ENCODE measurements around the gene JPH2. TPM values are rescaled to one million over a fixed set of nuclear protein-coding genes. Genes with fewer than 3 reads are reported as not detected.

The JPH2 gene
- total RNA-seq, 4 donors from 2014 or later = 173 to 442 (median 242) TPM

DNA sequence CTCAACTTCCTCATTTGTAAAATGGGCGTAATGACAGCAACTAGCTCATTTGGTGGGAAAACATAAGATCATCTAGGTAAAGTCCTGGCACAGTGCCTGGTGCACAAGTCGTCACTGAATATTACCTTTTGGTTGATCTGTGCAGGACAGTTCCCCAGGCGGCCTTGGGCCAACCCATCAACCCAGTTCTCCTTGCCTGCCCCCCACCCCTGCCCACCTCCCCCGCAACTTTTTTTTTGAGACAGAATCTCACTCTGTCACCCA lies 99.2 kb downstream of the JPH2 start:
- peaks cover 0 to 44% (median 0%) of the 10 kb centered on the region in 3 donors for H3K4me1 ChIP-seq
- no peak overlapping the region for H3K4me3 ChIP-seq
- no peaks in the 10 kb centered on the region for H3K27me3 ChIP-seq
- TF ChIP-seq EP300 (IDR thresholded peaks at IDR 0.05) (no peak), CTCF (IDR thresholded peaks at IDR 0.05) (no peak), POLR2A (IDR thresholded peaks at IDR 0.05) (no peak), POLR2AphosphoS5 (IDR thresholded peaks at IDR 0.05) (no peak)
- WGBS, 2 donors (ENCODE audit: low coverage in 1 of 2) = 0% methylated on average over 1 of the region's 4 CpGs; no CpG with 5 or more reads in 1 of the 2 donors
- peak overlapping the region in 2 of 4 donors; percentile 51 to 53 for H3K27ac ChIP-seq
- H3K36me3 ChIP-seq = no peaks in the 10 kb centered on the region
- no peaks in the 10 kb centered on the region for H3K9me3 ChIP-seq
- ATAC-seq = no peak

DNA sequence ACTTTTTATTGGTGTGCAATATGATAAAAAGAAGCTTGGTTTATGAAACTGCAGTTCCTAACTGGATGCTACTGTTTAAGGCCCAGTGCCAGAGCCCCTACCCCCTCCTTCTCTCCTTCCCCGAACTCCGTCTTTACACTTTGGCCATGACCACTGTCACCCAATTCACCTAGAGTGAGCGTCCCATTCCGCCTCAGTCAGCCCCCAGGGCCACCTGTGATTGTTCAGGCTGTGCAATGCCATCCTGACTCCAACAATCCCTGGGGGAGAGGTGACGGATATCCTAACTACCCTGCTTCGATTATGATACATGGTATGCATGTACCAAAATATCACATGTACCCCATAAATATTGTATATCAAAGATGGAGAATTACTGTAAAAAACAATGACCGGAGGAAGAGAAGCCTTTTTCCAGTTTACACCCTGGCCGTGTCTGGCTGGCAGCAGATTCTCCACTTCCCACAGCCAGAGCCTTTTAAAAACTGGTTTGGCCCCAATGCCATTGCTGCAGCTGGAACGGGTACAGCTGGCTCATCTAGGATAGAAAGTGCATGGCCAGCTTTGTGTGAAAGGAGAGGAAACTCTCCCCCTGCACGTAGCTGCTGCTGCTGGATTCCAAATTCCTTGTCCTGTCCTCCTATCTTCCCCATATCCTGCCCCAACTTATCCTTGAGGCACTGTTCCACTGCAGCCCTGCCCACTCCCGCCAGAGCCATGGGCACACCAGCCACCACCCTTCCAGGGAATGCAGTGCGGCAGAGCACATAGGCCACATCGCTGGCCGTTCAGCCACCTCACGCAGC lies 99.7 kb downstream of the JPH2 start:
- Histone ChIP-seq H3K36me3 (no peaks in the 10 kb centered on the region), H3K27ac (peak overlapping the region in 3 of 4 donors; percentile 2 to 53 (median 51)), H3K9me3 (no peaks in the 10 kb centered on the region), H3K27me3 (no peaks in the 10 kb centered on the region), H3K4me1 (peaks cover 0 to 43% (median 0%) of the 10 kb centered on the region in 3 donors), H3K4me3 (no peak overlapping the region)
- TF ChIP-seq CTCF (IDR thresholded peaks at IDR 0.05) (no peak), POLR2AphosphoS5 (IDR thresholded peaks at IDR 0.05) (no peak), EP300 (IDR thresholded peaks at IDR 0.05) (no peak), POLR2A (IDR thresholded peaks at IDR 0.05) (no peak)
- ATAC-seq = peak; percentile 46
- 70 to 75% methylated on average over 4 to 13 of the region's 15 CpGs for WGBS, 2 donors (ENCODE audit: low coverage in 1 of 2)

- Histone ChIP-seq H3K36me3 (no peaks in the 10 kb centered on the region), H3K27me3 (no peaks in the 10 kb centered on the region), H3K4me3 (no peak overlapping the region), H3K27ac (no peak overlapping the region), H3K9me3 (no peaks in the 10 kb centered on the region), H3K4me1 (peaks cover 0 to 47% (median 0%) of the 10 kb centered on the region in 3 donors)
- WGBS, 2 donors (ENCODE audit: low coverage in 1 of 2) = 81 to 90% methylated on average over 7 to 8 of the region's 17 CpGs
- no peak for TF ChIP-seq EP300 (IDR thresholded peaks at IDR 0.05)
- TF ChIP-seq POLR2A (IDR thresholded peaks at IDR 0.05) = no peak
- TF ChIP-seq CTCF (IDR thresholded peaks at IDR 0.05) = no peak
- no peak for TF ChIP-seq POLR2AphosphoS5 (IDR thresholded peaks at IDR 0.05)
- ATAC-seq = no peak
These were observed 101.2 kb downstream of the JPH2 start for GRCh38 chr20:44085616-44086434.

DNA sequence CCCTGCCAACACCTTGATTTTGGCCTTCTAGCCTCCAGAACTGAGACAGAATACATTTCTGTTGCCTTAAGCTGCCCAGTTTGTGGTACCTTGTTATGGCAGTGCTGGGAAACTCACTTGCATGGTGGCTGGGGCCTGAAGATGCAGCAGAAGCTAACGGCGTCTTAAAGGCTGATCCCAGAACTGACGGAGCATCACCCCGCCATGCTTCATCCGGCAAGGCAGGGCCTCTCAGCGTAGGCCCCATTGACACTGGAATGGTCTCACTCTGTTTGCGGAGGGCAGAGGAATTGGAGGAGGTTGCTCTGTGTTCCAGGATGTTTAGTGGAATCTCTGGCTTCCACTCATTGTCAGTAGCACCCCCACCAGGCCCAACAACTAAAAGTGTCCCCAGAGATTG lies 102.1 kb downstream of the JPH2 start:
- no peak overlapping the region for H3K27ac ChIP-seq
- WGBS, 2 donors (ENCODE audit: low coverage in 1 of 2) = no CpG with 5 or more reads among the region's 7 CpGs
- peaks cover 0 to 51% (median 3%) of the 10 kb centered on the region in 3 donors for H3K4me1 ChIP-seq
- H3K4me3 ChIP-seq = no peak overlapping the region
- ATAC-seq = no peak
- TF ChIP-seq CTCF (IDR thresholded peaks at IDR 0.05) (no peak), POLR2A (IDR thresholded peaks at IDR 0.05) (no peak), EP300 (IDR thresholded peaks at IDR 0.05) (no peak), POLR2AphosphoS5 (IDR thresholded peaks at IDR 0.05) (no peak)
- no peaks in the 10 kb centered on the region for H3K27me3 ChIP-seq
- no peaks in the 10 kb centered on the region for H3K9me3 ChIP-seq
- H3K36me3 ChIP-seq = no peaks in the 10 kb centered on the region
